MM.1S (cell line): ENCODE results near the gene STARD9.

Experiments used
- DNase-seq: peaks from one replicate; pipeline ENCODE4 v3.0.0-alpha.2; 2015
- H2AFZ ChIP-seq: fragments of 300-600 bp; sonication (generic); 2 replicates; pipeline ENCODE4 v1.6.0; 2016; ENCODE audit warnings: antibody characterized with exemption, low read length
- H3F3A ChIP-seq: fragments of 300-600 bp; sonication (generic); 2 replicates; pipeline ENCODE4 v1.6.1; 2016; ENCODE audit warnings: mild to moderate bottlenecking, antibody characterized with exemption, low read length, moderate library complexity, mixed read lengths; ENCODE audit not compliant: insufficient read depth
- H3K27ac ChIP-seq: fragments of 300-600 bp; sonication (generic); 2 replicates; pipeline ENCODE4 v1.5.1; 2016; ENCODE audit warnings: mild to moderate bottlenecking, low read length
- H3K27me3 ChIP-seq: fragments of 300-600 bp; sonication (generic); replicated peaks from 2 replicates; pipeline ENCODE4 v1.6.0; 2016; ENCODE audit warnings: low read length; ENCODE audit not compliant: insufficient read depth
- H3K36me3 ChIP-seq: fragments of 300-600 bp; sonication (generic); replicated peaks from 2 replicates; pipeline ENCODE4 v1.6.1; 2016; ENCODE audit warnings: mild to moderate bottlenecking, low read length, mixed read lengths; ENCODE audit not compliant: insufficient read depth
- H3K4me1 ChIP-seq: fragments of 300-600 bp; sonication (generic); 2 replicates; pipeline ENCODE4 v1.6.1; 2016; ENCODE audit warnings: low read length, mixed read lengths
- H3K4me2 ChIP-seq: fragments of 300-600 bp; sonication (generic); 2 replicates; pipeline ENCODE4 v1.6.0; 2016; ENCODE audit warnings: low read depth, low read length
- H3K4me3 ChIP-seq: fragments of 300-600 bp; sonication (generic); 2 replicates; pipeline ENCODE4 v1.5.1; 2016; ENCODE audit warnings: low read length, mixed read lengths
- H3K79me2 ChIP-seq: fragments of 300-600 bp; sonication (generic); 2 replicates; pipeline ENCODE4 v1.6.1; 2016; ENCODE audit warnings: mixed run types, low read length, mixed read lengths
- H3K9ac ChIP-seq: fragments of 300-600 bp; sonication (generic); 2 replicates; pipeline ENCODE4 v1.6.1; 2016; ENCODE audit warnings: low read length, mixed read lengths
- H3K9me2 ChIP-seq: fragments of 300-600 bp; sonication (generic); replicated peaks from 2 replicates; pipeline ENCODE4 v1.6.1; 2016; ENCODE audit warnings: mild to moderate bottlenecking, low read length, mixed read lengths; ENCODE audit not compliant: insufficient read depth
- H3K9me3 ChIP-seq: fragments of 300-600 bp; sonication (generic); replicated peaks from 2 replicates; pipeline ENCODE4 v1.6.1; 2016; ENCODE audit warnings: mild to moderate bottlenecking, low read length, mixed read lengths; ENCODE audit not compliant: insufficient read depth
- H4K20me1 ChIP-seq: fragments of 300-600 bp; sonication (generic); 2 replicates; pipeline ENCODE4 v1.6.1; 2016; ENCODE audit warnings: mild to moderate bottlenecking, low read length, moderate library complexity, mixed read lengths; ENCODE audit not compliant: insufficient read depth
- EZH2 ChIP-seq: fragments of 300-600 bp; sonication (generic); optimal IDR thresholded peaks from 2 replicates; pipeline ENCODE3; 2017; ENCODE audit warnings: low read depth, mild to moderate bottlenecking, antibody characterized with exemption, low read length, mixed read lengths
- EZH2phosphoT487 ChIP-seq: fragments of 300-600 bp; sonication (generic); IDR thresholded peaks from 2 replicates; pipeline ENCODE4 v1.6.1; 2018; ENCODE audit warnings: antibody characterized with exemption, low read length
- TF ChIP-seq, protein P1 (sequence below): fragments of 300-600 bp; sonication (generic); IDR thresholded peaks from 2 replicates; pipeline ENCODE4 v1.5.1; 2016; ENCODE audit warnings: antibody characterized with exemption, low read length, mixed read lengths

STARD9 gene

GRCh38 chr15:42736793-42737528 lies 161.6 kb downstream of the STARD9 start, which contains the start of gene CDAN1:
TSS of gene CDAN1 (minus strand) at chr15:42737128. CDS start at chr15:42737102, 26 bp downstream.
- Histone ChIP-seq H3K4me3 (peak within 1 kb of the TSS; percentile 82), H3K27me3 (no peaks in the 10 kb centered on the region), H3K9me3 (no peaks in the 10 kb centered on the region), H3K4me2 (peak within 1 kb of the TSS; percentile 97), H3K27ac (peak within 1 kb of the TSS; percentile 46; the same call in 1 of the 2 replicates), H3K36me3 (no peaks in the 10 kb centered on the region; the same call in 1 of the 2 replicates), H3K9me2 (no peaks in the 10 kb centered on the region), H3K9ac (peak within 1 kb of the TSS; percentile 82), H2AFZ (peak within 1 kb of the TSS; percentile 98), H3F3A (peaks cover 4% of the 10 kb centered on the region; the same call in 1 of the 2 replicates), H4K20me1 (no peaks in the 10 kb centered on the region), H3K4me1 (peaks cover 6% of the 10 kb centered on the region; the same call in 1 of the 2 replicates), H3K79me2 (peaks cover 14% of the 10 kb centered on the region)
- DNase-seq = peak; percentile 91
- TF ChIP-seq EZH2phosphoT487 = no peak
- no peak for TF ChIP-seq EZH2
- TF ChIP-seq, protein P1, sequence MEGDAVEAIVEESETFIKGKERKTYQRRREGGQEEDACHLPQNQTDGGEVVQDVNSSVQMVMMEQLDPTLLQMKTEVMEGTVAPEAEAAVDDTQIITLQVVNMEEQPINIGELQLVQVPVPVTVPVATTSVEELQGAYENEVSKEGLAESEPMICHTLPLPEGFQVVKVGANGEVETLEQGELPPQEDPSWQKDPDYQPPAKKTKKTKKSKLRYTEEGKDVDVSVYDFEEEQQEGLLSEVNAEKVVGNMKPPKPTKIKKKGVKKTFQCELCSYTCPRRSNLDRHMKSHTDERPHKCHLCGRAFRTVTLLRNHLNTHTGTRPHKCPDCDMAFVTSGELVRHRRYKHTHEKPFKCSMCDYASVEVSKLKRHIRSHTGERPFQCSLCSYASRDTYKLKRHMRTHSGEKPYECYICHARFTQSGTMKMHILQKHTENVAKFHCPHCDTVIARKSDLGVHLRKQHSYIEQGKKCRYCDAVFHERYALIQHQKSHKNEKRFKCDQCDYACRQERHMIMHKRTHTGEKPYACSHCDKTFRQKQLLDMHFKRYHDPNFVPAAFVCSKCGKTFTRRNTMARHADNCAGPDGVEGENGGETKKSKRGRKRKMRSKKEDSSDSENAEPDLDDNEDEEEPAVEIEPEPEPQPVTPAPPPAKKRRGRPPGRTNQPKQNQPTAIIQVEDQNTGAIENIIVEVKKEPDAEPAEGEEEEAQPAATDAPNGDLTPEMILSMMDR = no peak

DNA sequence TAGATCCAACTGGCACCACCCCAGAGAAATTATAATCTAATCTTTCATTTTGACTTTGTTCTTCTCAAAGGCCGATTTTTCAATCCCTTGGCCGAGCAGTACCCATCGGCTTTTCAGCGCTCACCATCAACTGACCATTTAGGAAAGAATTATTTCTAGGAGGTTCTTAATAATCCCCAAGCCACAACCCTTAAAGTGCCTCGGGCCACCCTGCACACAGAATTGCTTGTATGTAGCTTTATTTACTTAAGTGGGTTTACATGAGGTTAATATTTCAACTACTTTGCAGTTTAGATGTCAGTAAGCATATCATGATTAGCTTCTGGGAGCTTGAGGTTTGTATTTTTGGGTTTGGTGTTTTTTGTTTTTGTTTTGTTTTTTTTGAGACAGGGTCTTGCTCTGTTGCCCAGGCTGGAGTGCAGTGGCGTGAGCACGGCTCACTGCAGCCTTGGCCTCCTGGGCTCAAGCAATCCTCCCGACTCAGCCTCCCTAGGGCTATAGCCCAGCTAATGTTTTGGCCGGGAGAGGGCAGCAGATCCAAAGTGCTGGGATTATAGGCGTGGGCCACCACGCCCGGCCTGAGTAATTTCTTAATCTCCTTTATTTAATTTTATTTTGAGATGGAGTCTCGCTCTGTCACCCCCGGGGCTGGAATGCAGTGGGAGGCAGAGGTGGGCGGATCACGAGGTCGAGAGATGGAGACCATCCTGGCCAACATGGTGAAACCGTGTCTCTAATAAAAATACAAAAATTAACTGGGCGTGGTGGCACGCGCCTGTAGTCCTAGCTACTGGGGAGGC lies 162.3 kb downstream of the STARD9 start:
- no peaks in the 10 kb centered on the region for H3K9me3 ChIP-seq
- peak overlapping the region; percentile 82 for H3K9ac ChIP-seq
- DNase-seq = peak; percentile 30
- peaks cover 6% of the 10 kb centered on the region; the same call in 1 of the 2 replicates for H3K4me1 ChIP-seq
- peak overlapping the region; percentile 97 for H3K4me2 ChIP-seq
- peak overlapping the region; percentile 98 for H2AFZ ChIP-seq
- H3K27me3 ChIP-seq = no peaks in the 10 kb centered on the region
- no peak for TF ChIP-seq EZH2
- TF ChIP-seq, protein P1 = peak; percentile 39
- H3K36me3 ChIP-seq = no peaks in the 10 kb centered on the region; the same call in 1 of the 2 replicates
- H3K79me2 ChIP-seq = peaks cover 14% of the 10 kb centered on the region
- peaks cover 4% of the 10 kb centered on the region; the same call in 1 of the 2 replicates for H3F3A ChIP-seq
- no peaks in the 10 kb centered on the region for H4K20me1 ChIP-seq
- no peaks in the 10 kb centered on the region for H3K9me2 ChIP-seq
- peak overlapping the region; percentile 82 for H3K4me3 ChIP-seq
- H3K27ac ChIP-seq = peak overlapping the region; percentile 46; the same call in 1 of the 2 replicates

GRCh38 chr15:42741710-42742109 lies 166.3 kb downstream of the STARD9 start:
- H3K9me3 ChIP-seq = no peaks in the 10 kb centered on the region
- H3K79me2 ChIP-seq = no peaks in the 10 kb centered on the region
- H3K4me1 ChIP-seq = no peaks in the 10 kb centered on the region
- H4K20me1 ChIP-seq = no peaks in the 10 kb centered on the region
- no peak overlapping the region for H3K4me2 ChIP-seq
- H3K36me3 ChIP-seq = no peaks in the 10 kb centered on the region
- no peak for DNase-seq
- no peak overlapping the region for H3K27ac ChIP-seq
- H3K4me3 ChIP-seq = no peak overlapping the region
- peaks cover 2% of the 10 kb centered on the region for H3F3A ChIP-seq
- H3K9ac ChIP-seq = no peak overlapping the region
- H3K9me2 ChIP-seq = no peaks in the 10 kb centered on the region
- no peak overlapping the region for H2AFZ ChIP-seq
- no peaks in the 10 kb centered on the region for H3K27me3 ChIP-seq
- TF ChIP-seq, protein P1 = no peak
- no peak for TF ChIP-seq EZH2phosphoT487
- TF ChIP-seq EZH2 = no peak
